Effector memory CD8-positive, alpha-beta T cell (primary cell): ENCODE data around the gene FYN.

Experiments used
- ATAC-seq: fragments of 150-1000 bp; cut with Tn5 transposase; replicated peaks from 2 replicates; pipeline ENCODE4 v1.10.0; 2021; ENCODE audit warnings: mild to moderate bottlenecking, moderate library complexity
- DNase-seq, 3 experiments: peaks; one replicate each; pipeline ENCODE4 v3.0.0; 2021
- H3K27ac Mint-ChIP-seq, 2 donors: one replicate each; pipeline ENCODE4 v1.8.0; 2022; ENCODE audit warnings: mild to moderate bottlenecking in 2 of 2, mixed read lengths in 2 of 2, moderate library complexity in 2 of 2
- H3K27me3 Mint-ChIP-seq, 2 donors: one replicate each; pipeline ENCODE4 v1.8.0; 2022; ENCODE audit warnings: mixed read lengths in 2 of 2
- H3K36me3 Mint-ChIP-seq: one replicate; pipeline ENCODE4 v1.8.0; 2022; ENCODE audit warnings: mild to moderate bottlenecking, moderate library complexity, mixed read lengths; ENCODE audit not compliant: insufficient read depth
- H3K4me1 Mint-ChIP-seq, 2 donors: one replicate each; pipeline ENCODE4 v1.8.0; 2022; ENCODE audit warnings: low read depth in 2 of 2, mixed read lengths in 2 of 2
- H3K4me3 Mint-ChIP-seq, 2 donors: one replicate each; pipeline ENCODE4 v1.8.0; 2022; ENCODE audit warnings: mild to moderate bottlenecking in 2 of 2, mixed read lengths in 2 of 2, moderate library complexity in 2 of 2
- H3K9me3 Mint-ChIP-seq, 2 donors: one replicate each; pipeline ENCODE4 v1.8.0; 2022; ENCODE audit warnings: mixed read lengths in 2 of 2

FYN gene

GRCh38 chr6:111750753-111751673 is 122.2 kb downstream of the FYN start:
- H3K27ac Mint-ChIP-seq, result peak overlapping the region; percentile 100
- ATAC-seq, result peak; percentile 85
- H3K4me3 Mint-ChIP-seq, result peak overlapping the region; percentile 65 to 96
- H3K4me1 Mint-ChIP-seq, result peaks cover 72 to 91% of the 10 kb centered on the region in 2 donors
- no peaks in the 10 kb centered on the region for H3K27me3 Mint-ChIP-seq
- peak; percentile 68 to 73 (median 69) for DNase-seq
- peaks cover 73% of the 10 kb centered on the region for H3K36me3 Mint-ChIP-seq
- H3K9me3 Mint-ChIP-seq, result no peaks in the 10 kb centered on the region

GRCh38 chr6:111750153-111750552 is 123.1 kb downstream of the FYN start:
- Mint-ChIP-seq H3K9me3 (no peaks in the 10 kb centered on the region), H3K4me3 (peak overlapping the region; percentile 65 to 96), H3K36me3 (peaks cover 73% of the 10 kb centered on the region), H3K27ac (peak overlapping the region; percentile 100), H3K4me1 (peaks cover 75 to 91% of the 10 kb centered on the region in 2 donors), H3K27me3 (no peaks in the 10 kb centered on the region)
- no peak for ATAC-seq
- DNase-seq, result no peak

GRCh38 chr6:111748231-111748647 is 125.0 kb downstream of the FYN start:
- Mint-ChIP-seq H3K27ac (peak overlapping the region; percentile 100), H3K27me3 (no peaks in the 10 kb centered on the region), H3K36me3 (peaks cover 72% of the 10 kb centered on the region), H3K4me3 (peak overlapping the region; percentile 60 to 71), H3K4me1 (peaks cover 69 to 89% of the 10 kb centered on the region in 2 donors), H3K9me3 (no peaks in the 10 kb centered on the region)
- ATAC-seq (no peak), DNase-seq (no peak)

GRCh38 chr6:111747829-111748228 is 125.4 kb downstream of the FYN start:
- DNase-seq (no peak), ATAC-seq (no peak)
- Mint-ChIP-seq H3K4me1 (peaks cover 68 to 88% of the 10 kb centered on the region in 2 donors), H3K27me3 (no peaks in the 10 kb centered on the region), H3K9me3 (no peaks in the 10 kb centered on the region), H3K36me3 (peaks cover 72% of the 10 kb centered on the region), H3K4me3 (peak overlapping the region; percentile 60 to 71), H3K27ac (peak overlapping the region; percentile 100)

- Mint-ChIP-seq H3K27me3 (no peaks in the 10 kb centered on the region), H3K4me1 (peaks cover 68 to 88% of the 10 kb centered on the region in 2 donors), H3K36me3 (peaks cover 73% of the 10 kb centered on the region), H3K4me3 (peak overlapping the region; percentile 60 to 71), H3K27ac (peak overlapping the region; percentile 100), H3K9me3 (no peaks in the 10 kb centered on the region)
- ATAC-seq, result peak; percentile 64
- DNase-seq, result peak in 1 of 3 experiments; percentile 34
Observed at GRCh38 chr6:111747396-111747795, 125.9 kb downstream of the FYN start.

GRCh38 chr6:111746983-111747382 is 126.3 kb downstream of the FYN start:
- peaks cover 70% of the 10 kb centered on the region for H3K36me3 Mint-ChIP-seq
- H3K27ac Mint-ChIP-seq, result peak overlapping the region; percentile 100
- no peaks in the 10 kb centered on the region for H3K27me3 Mint-ChIP-seq
- no peak for DNase-seq
- H3K4me1 Mint-ChIP-seq, result peaks cover 68 to 88% of the 10 kb centered on the region in 2 donors
- H3K9me3 Mint-ChIP-seq, result no peaks in the 10 kb centered on the region
- H3K4me3 Mint-ChIP-seq, result peak overlapping the region; percentile 60 to 71
- ATAC-seq, result no peak

GRCh38 chr6:111745636-111746035 is 127.6 kb downstream of the FYN start:
- Mint-ChIP-seq H3K9me3 (no peaks in the 10 kb centered on the region), H3K27me3 (no peaks in the 10 kb centered on the region), H3K36me3 (peaks cover 72% of the 10 kb centered on the region), H3K27ac (peak overlapping the region; percentile 100), H3K4me3 (peak overlapping the region; percentile 52 to 66), H3K4me1 (peaks cover 72 to 89% of the 10 kb centered on the region in 2 donors)
- DNase-seq, result no peak
- no peak for ATAC-seq

- peaks cover 68% of the 10 kb centered on the region for H3K36me3 Mint-ChIP-seq
- ATAC-seq (no peak), DNase-seq (no peak)
- H3K27me3 Mint-ChIP-seq, result no peaks in the 10 kb centered on the region
- peak overlapping the region; percentile 100 for H3K27ac Mint-ChIP-seq
- H3K9me3 Mint-ChIP-seq, result no peaks in the 10 kb centered on the region
- peak overlapping the region; percentile 52 to 66 for H3K4me3 Mint-ChIP-seq
- peaks cover 72 to 89% of the 10 kb centered on the region in 2 donors for H3K4me1 Mint-ChIP-seq
Observed at GRCh38 chr6:111745186-111745585, 128.1 kb downstream of the FYN start.

- peak overlapping the region in 1 of 2 donors; percentile 64 for H3K4me3 Mint-ChIP-seq
- no peak for DNase-seq
- peaks cover 78 to 94% of the 10 kb centered on the region in 2 donors for H3K4me1 Mint-ChIP-seq
- H3K27ac Mint-ChIP-seq, result peak overlapping the region; percentile 100
- H3K27me3 Mint-ChIP-seq, result no peaks in the 10 kb centered on the region
- H3K36me3 Mint-ChIP-seq, result peaks cover 74% of the 10 kb centered on the region
- H3K9me3 Mint-ChIP-seq, result no peaks in the 10 kb centered on the region
- no peak for ATAC-seq
Observed at GRCh38 chr6:111743862-111744692, 129.2 kb downstream of the FYN start.

- Mint-ChIP-seq H3K4me1 (peaks cover 80 to 97% of the 10 kb centered on the region in 2 donors), H3K36me3 (peaks cover 74% of the 10 kb centered on the region)
Observed at GRCh38 chr6:111743360-111743759, 129.9 kb downstream of the FYN start.

GRCh38 chr6:111741177-111741952 is 131.9 kb downstream of the FYN start:
- H3K4me3 Mint-ChIP-seq, result peak overlapping the region; percentile 62 to 64
- no peak for DNase-seq
- peak overlapping the region; percentile 94 to 100 for H3K27ac Mint-ChIP-seq
- no peaks in the 10 kb centered on the region for H3K9me3 Mint-ChIP-seq
- peaks cover 82 to 96% of the 10 kb centered on the region in 2 donors for H3K4me1 Mint-ChIP-seq
- peaks cover 70% of the 10 kb centered on the region for H3K36me3 Mint-ChIP-seq
- ATAC-seq, result peak; percentile 24
- no peaks in the 10 kb centered on the region for H3K27me3 Mint-ChIP-seq

More at GRCh38 chr6:111743360-111743759, 129.9 kb downstream of the FYN start:
- H3K9me3 Mint-ChIP-seq, result no peaks in the 10 kb centered on the region
- no peak for DNase-seq
- H3K27ac Mint-ChIP-seq, result peak overlapping the region; percentile 100
- ATAC-seq, result no peak
- H3K4me3 Mint-ChIP-seq, result peak overlapping the region; percentile 43 to 64
- H3K27me3 Mint-ChIP-seq, result no peaks in the 10 kb centered on the region

GRCh38 chr6:111740506-111740905 is 132.7 kb downstream of the FYN start:
- DNase-seq (no peak), ATAC-seq (no peak)
- Mint-ChIP-seq H3K4me3 (peak overlapping the region; percentile 62 to 64), H3K9me3 (no peaks in the 10 kb centered on the region), H3K27me3 (no peaks in the 10 kb centered on the region), H3K36me3 (peaks cover 74% of the 10 kb centered on the region), H3K27ac (peak overlapping the region; percentile 94 to 100), H3K4me1 (peaks cover 86 to 96% of the 10 kb centered on the region in 2 donors)
